HT-29 (cell line): Measurements from ENCODE around the gene MYOM3. TPM values are rescaled to one million over a fixed set of nuclear protein-coding genes. Genes with fewer than 3 reads are reported as not detected.

ENCODE experiments used
- DNase-seq: peaks from one replicate; pipeline ENCODE4 v3.0.0-alpha.2; 2015; ENCODE audit warnings: low spot score
- total RNA-seq: library from RNA; depleted of rRNA; stranded (reverse); fragments of >200 nt; shearing (Covaris generic); gene quantifications from 2 replicates; pipeline ENCODE4 v1.2.3, GENCODE V29; 2014; rRNA removed

The MYOM3 gene
- total RNA-seq, result 19.8 and 20.7 TPM in 2 replicates

DNA sequence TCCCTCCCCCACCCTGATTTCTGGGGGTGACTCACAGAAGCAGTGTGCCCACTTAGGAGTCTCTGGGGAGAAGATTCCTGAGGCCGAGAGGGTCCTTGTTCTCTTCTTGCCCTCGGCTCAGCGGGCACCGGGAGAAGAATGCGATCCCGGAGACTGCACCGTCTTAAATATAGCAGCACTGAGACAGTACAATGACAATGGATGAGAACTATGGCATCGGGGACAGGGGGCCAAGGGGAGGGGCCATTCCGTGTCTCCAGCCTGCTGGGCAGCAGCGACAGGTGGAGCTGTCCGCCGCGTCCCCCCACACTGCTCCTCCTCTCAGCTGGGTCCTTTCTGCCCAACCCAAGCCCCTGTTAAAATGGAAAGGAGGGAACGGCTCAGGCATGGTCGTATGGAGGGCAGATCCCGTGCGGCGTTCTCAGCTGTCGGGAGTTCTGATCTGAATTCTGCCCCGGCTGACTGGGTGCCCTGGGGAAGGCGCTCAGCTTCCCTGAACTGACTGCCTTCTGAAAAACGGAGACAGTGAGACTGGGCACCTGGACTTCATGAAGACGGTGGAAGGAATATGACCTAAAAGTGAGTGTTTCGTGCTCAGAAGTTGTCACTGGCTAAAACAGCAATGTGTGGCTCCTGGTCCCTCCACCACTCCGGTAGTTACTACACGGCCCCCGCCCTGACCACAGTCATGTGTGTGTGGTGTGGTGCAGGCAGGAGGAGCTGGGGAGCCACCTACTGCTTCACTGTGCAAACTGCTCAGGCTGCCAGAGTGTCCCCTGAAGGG, at the start of gene MYOM3:
MYOM3 (minus strand) TSS at position 140 of the 784 bp plus-strand sequence. CDS start 3,499 bp downstream, outside the sequence.
- peak; percentile 91 for DNase-seq

DNA sequence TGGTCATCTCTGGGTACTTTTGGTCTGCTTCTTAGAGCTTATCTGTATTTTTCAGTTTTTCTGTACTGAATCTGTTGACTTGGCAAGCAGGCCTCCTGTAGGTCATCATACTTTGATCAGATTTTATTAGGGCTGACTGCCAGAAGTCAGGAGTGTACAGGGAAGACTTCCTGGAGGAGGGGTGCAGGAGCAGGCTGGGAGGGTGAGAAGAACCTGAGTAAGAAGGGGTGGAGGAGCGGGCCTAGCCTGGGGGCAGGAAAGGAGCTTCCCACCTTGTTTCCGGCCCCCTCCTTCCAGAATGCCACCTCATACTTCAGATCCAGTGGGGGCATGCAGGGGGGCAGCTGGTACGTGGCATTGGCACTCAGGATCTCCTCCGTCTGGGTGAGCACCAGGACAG, 49.3 kb upstream of the MYOM3 start:
- DNase-seq, result no peak

DNA sequence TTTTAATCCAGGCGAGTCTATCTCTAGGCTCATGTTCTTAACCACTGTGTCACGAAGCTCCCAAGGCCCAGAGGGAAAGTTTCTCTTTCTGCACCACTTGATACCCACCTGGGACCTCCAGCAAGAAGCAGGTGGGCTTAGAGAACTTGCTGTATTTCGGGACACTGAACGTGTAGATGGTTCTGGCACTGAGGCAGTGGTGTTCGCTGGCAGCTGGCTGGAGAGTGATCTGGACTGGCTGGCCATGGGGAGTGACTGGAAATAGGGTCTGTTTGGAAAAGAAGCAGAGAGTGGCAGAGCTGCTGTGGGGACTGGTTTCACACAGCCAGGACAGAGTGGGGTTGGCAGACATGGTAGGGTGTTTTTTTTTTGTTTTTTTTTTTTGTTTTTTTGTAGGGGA, 47.4 kb upstream of the MYOM3 start:
- no peak for DNase-seq

DNA sequence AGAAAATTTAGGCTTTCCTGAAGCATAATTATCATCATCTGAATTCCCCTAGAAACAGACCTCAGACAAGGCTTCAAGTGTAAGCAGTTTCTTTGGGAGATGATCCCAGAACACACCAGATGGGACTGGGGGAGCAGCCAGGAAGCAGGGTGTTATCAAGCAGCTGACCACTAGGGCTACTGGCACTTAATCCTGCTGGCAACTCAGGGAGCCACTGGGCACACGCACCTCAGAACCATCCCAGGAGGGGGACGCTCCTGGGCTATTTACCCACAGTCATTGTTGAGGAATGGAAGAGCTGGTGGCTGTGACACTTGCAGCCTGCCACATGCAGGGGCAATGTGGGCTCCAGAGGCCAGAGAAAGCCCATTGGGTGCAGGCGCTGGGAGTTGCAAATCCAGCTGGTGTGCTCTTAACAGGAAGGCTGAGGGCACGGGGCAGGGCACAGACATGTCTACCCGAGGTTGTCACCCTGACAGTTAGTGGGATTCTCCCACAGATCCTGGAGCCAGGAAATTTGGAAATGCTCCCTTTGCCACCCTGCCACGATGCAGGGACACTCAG, 46.1 kb upstream of the MYOM3 start:
- peak; percentile 40 for DNase-seq

DNA sequence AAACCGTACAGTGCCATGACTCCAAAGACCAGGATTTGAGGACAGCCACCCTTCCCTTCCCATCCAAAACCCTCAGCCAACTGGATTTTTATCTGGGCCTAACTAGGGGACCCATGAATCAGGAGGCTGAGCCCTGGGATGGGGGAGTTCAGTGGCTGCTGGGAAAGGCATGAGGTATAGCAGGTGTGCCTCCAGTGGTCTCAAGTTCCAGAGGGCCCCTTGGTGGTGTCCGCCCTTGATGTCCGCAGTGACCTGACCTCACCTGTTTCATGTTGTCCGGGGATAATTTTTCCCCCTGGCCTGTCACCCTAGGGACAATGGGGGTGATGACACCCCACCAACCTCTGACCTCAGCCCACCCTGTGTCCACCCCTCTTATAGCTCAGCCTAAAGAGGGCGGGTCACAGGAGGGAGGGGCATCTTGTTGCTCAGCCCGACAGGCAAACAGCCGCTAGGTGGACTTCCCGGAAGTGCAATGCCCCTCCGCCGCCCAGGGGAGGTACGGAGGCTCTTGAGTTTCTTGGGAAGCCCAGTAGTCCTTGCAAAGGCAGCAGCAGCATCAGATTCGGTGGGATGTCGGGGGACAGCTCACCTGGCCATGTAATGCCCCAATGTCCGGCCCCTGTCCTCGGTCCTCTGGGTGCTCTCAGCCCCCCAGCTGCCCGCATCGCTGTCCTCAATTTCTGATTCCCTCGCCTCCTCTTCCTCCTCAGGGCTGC, 44.8 kb upstream of the MYOM3 start:
- DNase-seq, result no peak

DNA sequence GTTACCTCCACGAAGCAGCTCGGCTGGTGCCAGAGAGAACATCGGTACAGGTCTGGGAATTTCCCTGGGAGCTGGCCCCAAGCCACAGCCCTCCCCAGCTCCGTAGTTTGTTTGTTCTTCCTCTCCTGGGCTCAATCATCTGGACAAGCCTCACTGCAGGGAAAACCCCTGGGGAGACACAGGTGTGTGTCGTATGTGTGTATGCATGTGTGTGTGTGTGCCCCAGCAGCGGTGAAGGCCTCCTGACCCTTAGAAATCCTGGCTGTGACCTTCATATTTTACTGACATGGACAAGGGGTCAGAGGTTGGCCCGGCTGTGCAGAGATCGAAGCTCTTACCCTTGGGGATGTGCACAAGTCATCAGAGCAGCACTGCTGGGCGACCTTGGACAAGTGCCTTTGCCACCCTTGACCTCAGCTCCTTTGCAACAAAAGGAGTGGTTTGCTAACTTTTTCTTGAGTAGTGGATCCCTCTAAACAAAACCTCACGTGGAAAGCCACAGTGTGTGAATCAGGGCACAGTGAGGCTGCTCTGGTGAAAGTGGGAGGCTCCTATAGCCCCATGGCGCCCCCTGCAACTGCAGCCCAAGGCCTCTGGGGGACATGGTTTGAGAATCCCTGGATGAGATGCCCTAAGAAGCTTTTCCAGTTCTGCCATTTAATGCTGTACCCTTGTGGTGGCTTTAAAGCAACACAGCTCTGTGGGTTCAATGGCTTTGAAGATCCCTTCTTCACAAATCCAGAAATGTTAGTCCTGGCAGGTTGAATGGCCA, 43.3 kb upstream of the MYOM3 start:
- DNase-seq, result no peak

DNA sequence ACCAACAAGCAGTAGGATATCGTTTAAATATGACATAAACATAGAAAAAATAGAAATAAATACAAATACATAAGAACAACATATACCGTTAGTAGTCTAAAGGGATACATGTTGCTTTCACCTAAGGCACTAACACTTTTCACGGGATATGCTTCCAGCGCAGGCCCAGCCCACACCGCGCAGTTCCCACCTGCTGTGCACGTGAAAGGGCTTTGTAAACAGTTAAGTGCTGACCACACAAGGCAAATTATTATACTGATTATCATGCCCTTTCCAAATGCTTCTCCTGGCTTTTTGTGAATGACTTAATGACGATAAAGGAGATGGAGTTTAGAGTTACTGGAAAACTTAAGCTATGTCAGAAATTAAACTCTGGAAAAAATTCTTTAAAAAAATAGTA, 42.3 kb upstream of the MYOM3 start:
- DNase-seq, result no peak

DNA sequence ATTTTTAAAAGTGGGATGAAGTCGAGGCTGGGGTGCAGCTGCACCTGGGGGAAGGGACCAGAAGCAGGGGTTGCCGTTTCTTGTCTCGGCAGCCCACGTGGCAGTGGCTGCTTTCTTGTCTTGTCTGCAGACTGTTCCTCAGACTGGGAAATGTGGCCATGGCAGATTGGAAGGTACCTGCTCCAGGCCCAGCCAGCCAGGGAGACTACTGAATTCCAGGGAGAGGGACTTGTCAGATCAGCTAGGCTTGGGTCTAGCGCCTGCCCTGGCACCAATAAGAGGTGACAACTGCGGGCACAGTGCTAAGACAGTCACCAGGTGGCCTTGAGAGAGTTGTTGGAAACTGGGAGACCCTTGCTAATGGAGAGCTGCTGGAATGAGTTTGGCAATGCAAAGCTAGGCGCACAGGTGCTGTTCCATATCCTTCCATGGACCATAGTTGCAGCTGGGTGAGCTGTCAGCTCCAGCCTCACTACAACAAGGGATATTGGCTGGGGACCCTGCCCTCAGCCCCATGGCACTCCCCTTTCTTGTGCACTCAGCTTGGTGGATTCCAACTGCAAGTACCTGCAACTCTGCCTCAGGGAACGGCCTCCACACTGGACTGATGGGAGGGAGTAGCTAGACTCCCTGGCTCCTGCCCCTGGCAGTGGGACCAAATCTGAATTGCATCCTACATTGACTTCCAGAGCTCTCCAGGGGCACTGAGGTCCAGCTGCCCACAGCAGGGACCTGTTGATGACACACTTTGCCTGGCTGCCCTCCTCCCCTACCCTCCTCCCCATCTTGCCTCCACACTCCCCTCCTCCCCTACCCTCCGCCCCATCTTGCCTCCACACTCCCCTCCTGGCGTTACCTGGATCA, 40.9 kb upstream of the MYOM3 start:
- DNase-seq, result no peak

DNA sequence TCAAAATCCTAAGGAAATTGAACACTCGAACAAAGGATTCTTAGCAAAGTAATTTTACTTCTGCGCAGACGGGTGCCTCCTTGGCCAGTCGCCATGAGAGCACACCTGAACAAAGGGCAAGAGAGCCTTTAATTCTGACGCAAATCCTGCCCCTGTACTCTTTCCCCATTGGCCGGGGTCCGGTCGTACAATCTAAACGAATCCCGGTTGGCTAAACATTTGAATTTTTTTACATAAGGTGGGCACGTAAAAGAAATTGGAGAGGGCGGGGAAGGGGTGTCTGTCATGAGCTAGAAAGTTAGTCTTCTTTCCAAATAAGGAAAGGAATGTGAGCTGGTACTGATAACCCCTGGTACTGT, 39.2 kb upstream of the MYOM3 start:
- DNase-seq, result peak; percentile 61

DNA sequence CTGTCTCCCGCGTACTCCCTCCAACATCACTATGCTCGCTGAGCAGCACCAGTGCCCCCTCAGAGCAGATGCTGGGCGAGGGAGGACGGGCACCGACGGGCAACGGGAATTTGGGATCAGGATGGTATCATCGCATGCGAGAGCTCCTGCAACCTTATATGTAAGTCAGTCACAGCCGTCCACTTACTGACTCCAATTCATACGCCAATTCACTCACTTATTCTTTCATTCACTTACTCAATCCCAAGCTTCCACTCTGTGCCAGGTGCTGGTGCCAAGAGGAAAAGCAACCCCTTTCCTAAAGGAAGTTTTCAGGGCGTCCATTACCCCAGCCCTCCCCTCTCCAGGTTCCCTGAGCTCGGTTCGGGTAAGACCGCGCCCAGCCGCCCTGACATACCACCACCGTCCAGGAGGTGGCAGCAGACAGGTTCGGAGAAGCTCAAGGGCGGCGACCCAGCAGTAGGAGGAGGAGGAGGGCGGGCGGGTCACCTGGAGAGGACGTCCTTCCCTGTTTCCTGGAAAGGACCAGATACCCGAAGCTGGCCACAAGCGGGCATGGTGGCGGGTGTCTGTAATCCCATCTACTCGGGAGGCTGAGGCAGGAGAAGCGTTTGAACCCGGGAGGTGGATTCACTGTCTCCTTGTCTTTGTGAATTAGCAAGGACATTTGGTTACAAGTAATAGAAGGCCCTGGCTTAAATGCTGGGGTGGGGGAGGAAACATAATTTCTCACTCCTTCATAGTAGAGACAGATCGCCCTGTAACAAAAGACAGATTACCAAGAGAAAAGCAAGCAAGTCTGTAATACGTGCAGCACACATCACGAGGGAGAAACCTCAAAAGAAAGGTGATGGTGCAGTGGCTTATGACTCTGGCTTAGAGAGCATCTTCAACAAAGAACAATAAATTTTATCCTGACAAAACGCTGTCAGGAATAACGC, 38.6 kb upstream of the MYOM3 start:
- DNase-seq, result peak; percentile 93

DNA sequence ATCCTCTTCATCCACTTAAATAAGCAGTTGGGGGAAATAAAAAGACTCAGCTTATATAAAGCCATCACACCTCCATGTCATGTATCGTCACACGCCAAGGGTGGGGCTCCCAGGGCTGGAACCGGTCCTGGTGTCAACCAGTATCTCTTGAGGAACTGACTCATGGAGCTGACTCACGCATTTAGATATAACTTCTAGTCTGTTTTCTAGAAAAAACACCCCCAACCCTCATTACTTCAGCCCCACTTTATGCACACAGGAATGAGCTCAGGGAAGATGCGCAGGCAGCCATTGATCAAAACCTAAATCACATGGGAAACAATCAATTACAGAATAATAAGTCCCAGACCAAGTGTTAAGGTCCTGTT, 37.9 kb upstream of the MYOM3 start:
- DNase-seq, result peak; percentile 50

DNA sequence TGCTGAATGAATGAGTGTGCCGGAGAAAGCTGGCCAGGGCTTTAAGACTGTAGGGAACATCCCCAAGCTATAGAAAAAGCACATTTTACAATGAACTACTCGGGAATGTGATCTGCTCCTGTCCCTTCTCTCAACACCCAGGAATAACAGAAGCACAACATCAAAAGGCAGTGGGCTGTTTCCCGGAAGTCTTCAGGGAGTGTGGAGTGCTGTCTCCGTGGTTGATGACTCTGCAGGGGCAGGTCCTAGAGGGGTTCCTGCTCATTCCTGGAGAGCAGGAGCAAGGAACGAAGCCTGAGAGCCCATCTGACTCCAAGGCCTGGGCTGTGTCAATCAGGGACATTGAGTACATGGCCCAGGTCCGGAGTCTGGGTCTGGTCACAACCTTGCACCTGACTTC, 35.9 kb upstream of the MYOM3 start:
- no peak for DNase-seq

DNA sequence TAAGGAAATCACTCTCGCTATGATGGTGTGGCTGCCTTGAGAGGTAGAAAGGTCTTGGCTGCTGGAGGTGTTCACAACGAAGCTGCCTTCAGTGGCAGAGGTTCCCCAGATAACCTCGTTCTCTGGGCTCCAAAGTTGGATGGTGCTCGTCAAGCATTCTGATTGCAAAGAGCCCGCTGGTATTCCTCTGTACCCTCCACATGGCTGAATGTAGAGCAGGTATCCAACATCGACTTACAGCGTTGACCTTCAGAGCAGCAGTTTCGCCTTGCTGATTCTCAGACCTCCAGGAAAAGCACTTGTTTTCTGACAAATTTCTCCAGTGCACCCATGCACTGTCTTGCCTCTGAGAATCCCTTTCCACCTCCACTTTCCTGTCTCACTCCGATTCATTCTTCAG, 35.3 kb upstream of the MYOM3 start:
- no peak for DNase-seq

DNA sequence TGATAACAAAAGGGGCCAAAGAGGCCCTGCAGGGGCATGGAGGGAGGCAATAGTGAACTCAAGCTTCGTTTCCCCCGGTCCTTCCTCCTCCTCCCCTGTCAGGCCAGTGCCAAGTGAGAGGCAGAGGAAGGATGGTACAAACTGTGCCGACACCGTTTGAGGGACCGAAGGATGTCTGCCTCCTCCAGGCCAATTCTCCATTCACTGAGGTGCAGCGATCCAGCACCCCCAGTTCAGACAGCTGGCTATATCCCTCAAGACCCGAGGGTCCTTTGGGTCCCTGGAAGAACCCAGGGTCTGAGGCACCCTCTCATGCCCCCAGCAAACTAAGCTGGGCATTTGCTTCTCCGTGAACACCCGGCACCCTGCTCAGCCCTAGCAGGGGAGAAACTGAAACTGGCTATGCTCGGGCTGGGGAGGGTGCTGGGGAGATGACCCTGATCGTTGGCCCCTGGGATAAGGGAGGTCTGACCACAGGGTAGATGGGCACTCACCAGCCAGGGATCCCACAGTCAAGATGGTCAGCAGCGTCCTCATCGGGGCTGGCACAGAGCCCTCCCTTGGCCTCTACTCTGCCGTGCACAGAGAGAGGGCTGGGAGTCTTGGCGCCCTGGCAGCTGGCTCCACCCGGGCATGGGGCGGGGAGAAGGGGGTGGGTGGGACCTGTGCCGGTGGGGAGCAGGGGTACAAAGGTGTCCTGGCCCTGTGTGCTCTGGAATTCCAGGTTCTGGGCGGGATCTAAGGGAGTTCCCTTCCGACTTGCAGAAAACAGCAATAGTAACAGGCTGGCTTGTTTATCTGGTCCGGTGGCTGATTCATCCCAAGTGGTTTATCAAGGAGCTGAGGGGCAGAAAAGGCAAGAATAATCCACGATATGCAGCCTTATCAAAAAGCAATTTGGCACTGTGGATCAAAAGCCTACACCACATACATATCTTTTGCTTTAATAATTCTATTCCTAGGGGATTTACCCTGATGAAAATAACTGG, 30.9 kb upstream of the MYOM3 start, which contains the start of gene IL22RA1:
IL22RA1 (minus strand) TSS at position 595 of the 989 bp plus-strand sequence; CDS start at position 537, 58 bp downstream.
- peak; percentile 90 for DNase-seq

DNA sequence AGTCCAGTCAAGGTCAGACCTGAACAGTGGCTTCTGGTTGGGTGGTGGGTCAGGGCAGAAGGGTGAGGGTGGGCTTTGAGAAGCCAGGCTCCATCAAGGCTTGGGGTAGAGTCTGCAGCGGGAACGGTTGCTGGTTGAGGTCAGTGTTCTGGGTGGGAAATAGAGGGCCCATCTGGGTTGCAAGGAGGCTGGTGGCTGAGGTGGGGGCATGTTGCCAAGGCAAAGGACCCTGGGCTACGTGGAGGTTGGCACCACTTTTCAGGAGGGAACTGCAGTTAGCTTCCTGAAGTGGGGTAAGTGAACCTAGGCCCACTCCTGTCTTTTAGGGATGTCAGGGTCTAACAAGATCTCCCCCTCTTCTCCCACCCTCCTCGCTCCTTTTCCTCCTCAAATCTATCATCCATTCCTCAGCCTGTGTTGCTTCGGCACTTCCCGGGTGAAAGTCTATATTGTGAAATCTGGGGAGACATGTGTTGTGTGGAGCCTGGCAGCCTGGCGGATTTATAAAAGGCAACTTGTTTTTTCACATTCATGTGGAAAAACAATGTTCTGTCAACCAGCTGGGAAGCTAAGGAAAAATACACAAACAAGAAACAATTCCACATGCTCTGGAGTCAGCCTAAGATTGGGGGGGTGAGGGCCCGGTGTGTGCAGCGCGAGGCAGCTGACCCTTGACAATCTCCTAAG, 29.5 kb upstream of the MYOM3 start:
- peak; percentile 37 for DNase-seq

DNA sequence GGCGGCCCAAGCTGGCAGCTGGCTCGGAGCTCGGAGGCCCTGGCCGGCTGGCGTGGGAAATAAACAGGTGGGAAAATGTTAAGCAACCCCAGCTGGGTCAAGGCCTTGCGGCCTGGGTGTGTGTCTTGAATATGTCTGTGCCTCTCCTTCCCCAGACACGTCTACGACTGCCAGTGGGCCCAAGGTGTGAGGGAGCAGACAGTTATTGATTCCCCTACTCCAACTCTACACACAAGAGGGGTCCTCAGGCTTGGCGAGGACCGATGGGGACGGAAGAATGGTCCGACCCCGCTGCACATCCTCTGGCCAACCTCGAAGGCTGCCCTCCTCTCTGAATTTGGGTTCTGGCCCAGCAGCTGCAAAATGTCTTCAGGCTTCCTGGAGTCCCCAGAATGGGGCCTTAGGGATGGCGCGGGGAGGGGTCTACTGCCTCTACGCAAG, 28.8 kb upstream of the MYOM3 start:
- DNase-seq, result no peak

DNA sequence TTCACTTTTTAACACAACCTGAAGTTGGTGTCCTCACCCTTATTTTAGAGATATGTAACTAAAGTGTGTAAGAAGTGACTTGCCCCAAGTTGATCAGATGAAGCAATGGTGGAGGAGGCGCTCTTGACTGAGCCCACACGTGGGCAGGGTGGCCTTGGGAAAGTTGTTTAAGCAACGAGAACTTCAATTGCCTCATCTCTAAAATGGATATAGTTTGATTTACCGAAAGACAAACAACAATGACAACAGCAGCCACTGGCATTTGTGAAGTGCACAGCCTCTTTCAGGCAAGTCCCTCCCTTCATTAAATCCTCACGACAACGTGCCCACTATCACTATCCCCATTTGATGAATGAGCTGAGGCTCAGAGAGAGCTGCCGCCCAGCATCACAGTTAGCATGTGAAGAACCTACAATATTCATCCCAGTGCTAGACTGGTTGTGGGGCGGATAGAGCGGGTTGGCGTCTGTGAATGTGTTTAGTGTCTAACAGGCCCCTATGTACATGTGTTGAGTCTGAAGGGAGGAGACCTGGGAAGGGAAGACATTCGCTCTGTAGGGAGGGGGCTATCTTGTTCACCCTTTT, 28.0 kb upstream of the MYOM3 start:
- no peak for DNase-seq

DNA sequence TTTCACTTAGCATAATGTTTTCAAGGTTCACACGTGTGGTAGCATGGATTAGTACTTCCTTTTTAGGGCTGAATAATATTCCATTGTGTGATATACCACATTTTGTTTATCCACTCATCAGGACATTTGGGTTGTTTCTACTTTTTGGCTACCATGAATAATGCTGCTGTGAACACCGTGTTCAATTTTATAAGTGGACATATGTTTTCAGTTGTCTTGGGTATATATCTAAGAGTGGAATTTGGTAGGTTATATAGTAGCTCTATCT, 27.2 kb upstream of the MYOM3 start:
- no peak for DNase-seq
